ENCODE measurements around the gene SPARCL1. TPM values are rescaled to one million over a fixed set of nuclear protein-coding genes. Genes with fewer than 3 reads are reported as not detected.
"Not testable (repeated sequence)": the region's sequence is repeated elsewhere in the genome, so short reads cannot be mapped to it uniquely, and the experiment has no call there.

SPARCL1 gene
- total and polyA plus RNA-seq, 10 of the 15 experiments (the other 5 are each of a cell fraction or from before 2014, with no cell fraction given), result 0.10 to 1.1 TPM; not detected in 8

- TF ChIP-seq IKZF1 (conservative IDR thresholded peaks at IDR 0.05), result no peak
- no peak for TF ChIP-seq NFXL1 (IDR thresholded peaks at IDR 0.05; ENCODE audit: borderline replicate concordance)
- no peak for TF ChIP-seq ZBTB40 (IDR thresholded peaks at IDR 0.05; ENCODE audit: borderline replicate concordance)
- no peak for TF ChIP-seq DPF2 (IDR thresholded peaks at IDR 0.05)
- no peak for TF ChIP-seq PAX5 (IDR thresholded peaks at IDR 0.05; ENCODE audit: borderline replicate concordance, low read depth, low read length)
- no peak for TF ChIP-seq ZNF274 (IDR thresholded peaks at IDR 0.05; ENCODE audit: insufficient read depth, insufficient read length)
- TF ChIP-seq ZNF384 (IDR thresholded peaks at IDR 0.05; ENCODE audit: borderline replicate concordance, low read depth, low read length), result no peak
- no peak for TF ChIP-seq MAX (IDR thresholded peaks at IDR 0.05; ENCODE audit: low read depth, low read length)
Measured at GRCh38 chr4:87574996-87575395, 45.8 kb upstream of the SPARCL1 start (continued).

GRCh38 chr4:87574376-87574775 lies 45.2 kb upstream of the SPARCL1 start:
- H2AFZ ChIP-seq (ENCODE audit: control insufficient read depth, low read depth, low read length); ATAC-seq; CTCF ChIA-PET; DNase-seq (ENCODE audit: low read depth, low spot score); in situ Hi-C loops (cut with MboI); H3K9ac ChIP-seq (ENCODE audit: control insufficient read depth, insufficient read depth, low read length); BruUV-seq (replicated peaks); H4K20me1 ChIP-seq (ENCODE audit: control insufficient read depth, insufficient read depth); H3K4me1 ChIP-seq (ENCODE audit: control insufficient read depth, insufficient read depth, low read length); H3K4me3 ChIP-seq; H3K4me2 ChIP-seq (ENCODE audit: control insufficient read depth, insufficient read depth); H3K36me3 ChIP-seq (ENCODE audit: control insufficient read depth in 2 of 2, insufficient read depth in 2 of 2, low read length in 1 of 2); intact Hi-C loops (cut with micrococcal nuclease; ENCODE audit: unreplicated experiment); FAIRE-seq; H3K27me3 ChIP-seq (replicated peaks in 1 of 2; ENCODE audit: control insufficient read depth in 2 of 2, insufficient read depth in 2 of 2, low read length in 1 of 2); H3K79me2 ChIP-seq (ENCODE audit: control insufficient read depth, insufficient read depth, low read length); RAD21 ChIA-PET (ENCODE audit: unreplicated experiment); SMC1A ChIA-PET (ENCODE audit: uncharacterized antibody, unreplicated experiment); H3K27ac ChIP-seq (ENCODE audit: control insufficient read depth, insufficient read depth); POLR2A ChIA-PET; H3K9me3 ChIP-seq (replicated peaks; ENCODE audit: control insufficient read depth, insufficient read depth, low read length): not testable (repeated sequence)

Data from GM12878 (cell line).